CD14-positive monocyte (primary cell): ENCODE measurements around the gene AHCY. TPM values are rescaled to one million over a fixed set of nuclear protein-coding genes. Genes with fewer than 3 reads are reported as not detected.
A peak's percentile ranks its signal among the peaks of the same experiment; 100 is the strongest.

Experiments used
- DNase-seq, 3 donors: peaks; one replicate each; pipeline ENCODE4 v3.0.0-alpha.2; 2011 to 2022
- H2AFZ ChIP-seq: 2 replicates; pipeline ENCODE4 v1.6.0; 2012; ENCODE audit warnings: mild to moderate bottlenecking, low read depth, low read length, inconsistent platforms; ENCODE audit not compliant: insufficient read depth, poor library complexity, severe bottlenecking
- H3K27ac ChIP-seq, 2 donors: 1 replicate in 1 of 2; 2 replicates in 1 of 2; pipeline ENCODE4 v1.5.1; 2012 to 2013; ENCODE audit warnings: low read length in 2 of 2, control low read depth in 1 of 2, inconsistent platforms in 1 of 2, low read depth in 1 of 2, mild to moderate bottlenecking in 1 of 2
- H3K27me3 ChIP-seq, 2 donors: one replicate each; pipeline versions ENCODE4 v1.6.0 to v1.6.1; 2011 to 2013; ENCODE audit warnings: low read length in 2 of 2; ENCODE audit not compliant: control insufficient read depth in 2 of 2, insufficient read depth in 2 of 2
- H3K36me3 ChIP-seq, 2 donors: replicated peaks in 1 of 2; 1 replicate in 1 of 2; 2 replicates in 1 of 2; pipeline versions ENCODE4 v1.5.1 to v1.6.1; 2012 to 2013; ENCODE audit warnings: low read length in 2 of 2, control low read depth in 1 of 2, inconsistent platforms in 1 of 2, mild to moderate bottlenecking in 1 of 2; ENCODE audit not compliant: insufficient read depth in 2 of 2, control insufficient read depth in 1 of 2
- H3K4me1 ChIP-seq, 2 donors: 1 replicate in 1 of 2; 2 replicates in 1 of 2; pipeline versions ENCODE4 v1.5.1 to v1.6.1; 2012 to 2013; ENCODE audit warnings: low read length in 2 of 2, control low read depth in 1 of 2, inconsistent platforms in 1 of 2, mild to moderate bottlenecking in 1 of 2, moderate library complexity in 1 of 2; ENCODE audit not compliant: insufficient read depth in 2 of 2, control insufficient read depth in 1 of 2
- H3K4me2 ChIP-seq: replicated peaks from 2 replicates; pipeline ENCODE3; 2012; ENCODE audit warnings: low read length, moderate library complexity, mild to moderate bottlenecking; ENCODE audit not compliant: poor library complexity, severe bottlenecking; ENCODE audit errors: extremely low read depth
- H3K4me3 ChIP-seq, 3 experiments: fragments of 200-600 bp in 1 of 3; sonication (generic) in 1 of 3; replicated peaks in 1 of 3; 1 replicate in 2 of 3; 2 replicates in 1 of 3; pipeline ENCODE4 v1.5.1; 2011 to 2013; ENCODE audit warnings: low read length in 3 of 3, mild to moderate bottlenecking in 3 of 3, control low read depth in 2 of 3, low read depth in 2 of 3, inconsistent platforms in 1 of 3, moderate library complexity in 1 of 3
- H3K79me2 ChIP-seq: 2 replicates; pipeline ENCODE4 v1.6.0; 2012; ENCODE audit warnings: mild to moderate bottlenecking, control low read depth, inconsistent platforms, low read length, moderate library complexity; ENCODE audit not compliant: insufficient read depth
- H3K9ac ChIP-seq: 2 replicates; pipeline ENCODE4 v1.6.0; 2017; ENCODE audit warnings: low read length, mild to moderate bottlenecking; ENCODE audit not compliant: insufficient read depth, poor library complexity, severe bottlenecking
- H3K9me3 ChIP-seq, 2 donors: replicated peaks in 1 of 2; 1 replicate in 1 of 2; 2 replicates in 1 of 2; pipeline versions ENCODE4 v1.5.1 to v1.6.1; 2012 to 2013; ENCODE audit warnings: low read length in 2 of 2, control low read depth in 1 of 2; ENCODE audit not compliant: control insufficient read depth in 1 of 2, insufficient read depth in 1 of 2
- H4K20me1 ChIP-seq: 2 replicates; pipeline ENCODE4 v1.6.0; 2012; ENCODE audit warnings: mild to moderate bottlenecking, low read length, control low read depth, moderate library complexity; ENCODE audit not compliant: insufficient read depth
- H3K27ac Mint-ChIP-seq, 7 donors: one replicate each; pipeline ENCODE4 v1.8.0; 2020; ENCODE audit warnings: mild to moderate bottlenecking in 7 of 7, mixed read lengths in 7 of 7, moderate library complexity in 6 of 7, inconsistent platforms in 2 of 7
- H3K27me3 Mint-ChIP-seq, 3 donors: one replicate each; pipeline ENCODE4 v1.8.0; 2021 to 2022; ENCODE audit warnings: low read depth in 3 of 3, mild to moderate bottlenecking in 3 of 3, mixed read lengths in 3 of 3, moderate library complexity in 3 of 3, inconsistent platforms in 1 of 3
- H3K36me3 Mint-ChIP-seq, 2 donors: one replicate each; pipeline ENCODE4 v1.8.0; 2020; ENCODE audit warnings: mixed read lengths in 2 of 2, inconsistent platforms in 1 of 2, mild to moderate bottlenecking in 1 of 2
- H3K4me1 Mint-ChIP-seq: one replicate; pipeline ENCODE4 v1.8.0; 2020; ENCODE audit warnings: mild to moderate bottlenecking, mixed read lengths
- H3K4me3 Mint-ChIP-seq, 2 donors: one replicate each; pipeline ENCODE4 v1.8.0; 2020; ENCODE audit warnings: mild to moderate bottlenecking in 2 of 2, mixed read lengths in 2 of 2, moderate library complexity in 1 of 2
- H3K9me3 Mint-ChIP-seq, 7 donors: one replicate each; pipeline ENCODE4 v1.8.0; 2020 to 2022; ENCODE audit warnings: mixed read lengths in 7 of 7, mild to moderate bottlenecking in 6 of 7, moderate library complexity in 6 of 7, inconsistent platforms in 2 of 7
- CTCF ChIP-seq: fragments of 200-600 bp; IDR thresholded peaks from one replicate; pipeline ENCODE4 v1.8.0; 2022; ENCODE audit warnings: antibody characterized with exemption, mild to moderate bottlenecking
- WGBS: methylation state at CpG from one replicate; pipeline ENCODE4 v1.1.5; 2013; ENCODE audit warnings: missing lambda C conversion rate; ENCODE audit not compliant: insufficient coverage; 5-methylcytosine and 5-hydroxymethylcytosine counted together
- intact Hi-C, 2 donors: fragments of 100-400 bp; cut with micrococcal nuclease; formaldehyde crosslinking; loops; one replicate each; pipeline versions ENCODE4 v1.15.0 to v1.15.1; 2023
- polyA plus RNA-seq, 3 donors: library from polyadenylated mRNA; depleted of rRNA in 1 of 3; unstranded in 2 of 3; stranded (reverse) in 1 of 3; fragments of 300-500 nt in 2 of 3; fragments of >200 nt in 1 of 3; fragmentation: Illumina TruSeq in 2 of 3; gene quantifications; 1 replicate in 2 of 3; 2 replicates in 1 of 3; pipeline ENCODE4 v1.2.3, GENCODE V29; 2012 to 2021

Gene AHCY
- polyA plus RNA-seq, 3 donors = 35.7 to 42.7 (median 41.1) TPM

- H3K9me3 ChIP-seq = no peaks in the 10 kb centered on the region
- peaks cover 33 to 48% of the 10 kb centered on the region in 2 donors for H3K4me1 ChIP-seq
- no peaks in the 10 kb centered on the region for H3K27me3 ChIP-seq
- Mint-ChIP-seq H3K9me3 (peaks cover 0 to 4% (median 0%) of the 10 kb centered on the region in 7 donors), H3K27ac (peak overlapping the region in 2 of 7 donors; percentile 50 to 76), H3K4me3 (no peak overlapping the region), H3K36me3 (no peaks in the 10 kb centered on the region), H3K4me1 (peaks cover 41% of the 10 kb centered on the region), H3K27me3 (peaks cover 0 to 1% (median 0%) of the 10 kb centered on the region in 3 donors)
- TF ChIP-seq CTCF = no peak
- H3K36me3 ChIP-seq = no peaks in the 10 kb centered on the region
- H2AFZ ChIP-seq = no peak overlapping the region
- H3K4me2 ChIP-seq = no peak overlapping the region
- DNase-seq = no peak
- no peak overlapping the region for H3K27ac ChIP-seq
- intact Hi-C loops = no loop called here
- no peaks in the 10 kb centered on the region for H4K20me1 ChIP-seq
- H3K79me2 ChIP-seq = no peaks in the 10 kb centered on the region
- H3K9ac ChIP-seq = no peak overlapping the region
- H3K4me3 ChIP-seq = no peak overlapping the region
- whole genome bisulfite sequencing = no CpG with 5 or more reads among the region's 2 CpGs
These were observed 51.5 kb downstream of the AHCY start for GRCh38 chr20:34251619-34252018.

DNA sequence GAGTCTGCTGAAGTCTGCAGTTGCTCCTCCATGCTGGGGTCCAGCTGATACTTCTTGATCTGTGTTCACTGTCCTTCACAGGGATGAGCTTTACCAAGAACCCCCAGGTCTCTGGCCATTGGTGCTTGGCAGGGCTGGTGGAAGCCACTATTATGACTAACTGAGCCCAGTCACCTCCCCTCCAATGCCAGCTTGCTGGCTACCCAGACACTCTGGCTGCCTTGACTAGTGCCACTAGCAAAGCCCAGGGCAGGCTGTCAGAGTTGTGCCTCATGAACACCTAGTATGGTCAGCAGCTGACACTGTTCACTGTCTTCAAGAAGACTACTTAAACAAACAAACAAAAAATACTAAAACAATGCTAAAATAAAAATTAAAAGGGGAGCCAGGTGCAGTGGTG is 53.1 kb downstream of the AHCY start:
- no peak overlapping the region for H3K9ac ChIP-seq
- peak overlapping the region; percentile 1 for H2AFZ ChIP-seq
- DNase-seq = peak in 1 of 3 donors; percentile 14
- H3K79me2 ChIP-seq = no peaks in the 10 kb centered on the region
- H3K27me3 ChIP-seq = no peaks in the 10 kb centered on the region
- intact Hi-C loops = no loop called here
- peak overlapping the region in 1 of 2 donors; percentile 72 for H3K27ac ChIP-seq
- Mint-ChIP-seq H3K9me3 (peaks cover 0 to 4% (median 0%) of the 10 kb centered on the region in 7 donors), H3K36me3 (no peaks in the 10 kb centered on the region), H3K4me1 (peaks cover 41% of the 10 kb centered on the region), H3K4me3 (no peak overlapping the region), H3K27ac (peak overlapping the region in 6 of 7 donors; percentile 60 to 93 (median 88)), H3K27me3 (peaks cover 0 to 1% (median 0%) of the 10 kb centered on the region in 3 donors)
- no peaks in the 10 kb centered on the region for H4K20me1 ChIP-seq
- H3K9me3 ChIP-seq = no peaks in the 10 kb centered on the region
- H3K36me3 ChIP-seq = no peaks in the 10 kb centered on the region
- H3K4me3 ChIP-seq = no peak overlapping the region
- H3K4me2 ChIP-seq = no peak overlapping the region
- peaks cover 33 to 48% of the 10 kb centered on the region in 2 donors for H3K4me1 ChIP-seq
- TF ChIP-seq CTCF = no peak
